H9 (cell line): ENCODE measurements around the gene C13orf46. TPM values are rescaled to one million over a fixed set of nuclear protein-coding genes. Genes with fewer than 3 reads are reported as not detected.

Experiments
- DNase-seq: peaks from one replicate; pipeline ENCODE4 v3.0.0-alpha.2; 2017
- H2AFZ ChIP-seq: one replicate; pipeline ENCODE4 v1.6.1; 2013; ENCODE audit warnings: mild to moderate bottlenecking, low read length, control low read depth, moderate library complexity
- H2AK5ac ChIP-seq: 2 replicates; pipeline ENCODE4 v1.6.1; 2013; ENCODE audit warnings: low read length, control low read depth, mixed read lengths; ENCODE audit not compliant: insufficient read length
- H2BK120ac ChIP-seq: one replicate; pipeline ENCODE4 v1.6.1; 2013; ENCODE audit warnings: low read depth, mild to moderate bottlenecking, low read length, control low read depth, inconsistent platforms; ENCODE audit not compliant: poor library complexity, severe bottlenecking
- H2BK12ac ChIP-seq: 2 replicates; pipeline ENCODE4 v1.6.1; 2013; ENCODE audit warnings: low read length, control low read depth, mixed read lengths, low read depth; ENCODE audit not compliant: insufficient read length
- H2BK15ac ChIP-seq: 2 replicates; pipeline ENCODE4 v1.6.1; 2013; ENCODE audit warnings: low read depth, low read length, control low read depth
- H2BK20ac ChIP-seq: one replicate; pipeline ENCODE4 v1.6.1; 2013; ENCODE audit warnings: low read depth, mild to moderate bottlenecking, low read length, control low read depth, inconsistent platforms; ENCODE audit not compliant: poor library complexity, severe bottlenecking
- H2BK5ac ChIP-seq: 2 replicates; pipeline ENCODE4 v1.6.1; 2013; ENCODE audit warnings: low read length, control low read depth, mixed read lengths; ENCODE audit not compliant: insufficient read length
- H3K14ac ChIP-seq: 2 replicates; pipeline ENCODE4 v1.6.1; 2013; ENCODE audit warnings: low read length, control low read depth; ENCODE audit not compliant: insufficient read depth
- H3K18ac ChIP-seq: 2 replicates; pipeline ENCODE4 v1.6.1; 2013; ENCODE audit warnings: low read depth, mild to moderate bottlenecking, mixed read lengths, low read length, control low read depth; ENCODE audit not compliant: insufficient read length
- H3K23ac ChIP-seq: 2 replicates; pipeline ENCODE4 v1.6.1; 2013; ENCODE audit warnings: low read length, control low read depth, mixed read lengths, low read depth; ENCODE audit not compliant: insufficient read length
- H3K23me2 ChIP-seq: 2 replicates; pipeline ENCODE4 v1.6.1; 2013; ENCODE audit warnings: low read depth, mild to moderate bottlenecking, mixed read lengths, low read length, control low read depth; ENCODE audit not compliant: insufficient read length, poor library complexity, severe bottlenecking
- H3K27ac ChIP-seq: 2 replicates; pipeline ENCODE4 v1.5.1; 2013; ENCODE audit warnings: low read length, control low read depth, mixed read lengths, low read depth; ENCODE audit not compliant: insufficient read length
- H3K27me3 ChIP-seq: 2 replicates; pipeline ENCODE4 v1.6.1; 2013; ENCODE audit warnings: low read length, control low read depth, inconsistent platforms; ENCODE audit not compliant: insufficient read depth
- H3K4ac ChIP-seq: 2 replicates; pipeline ENCODE4 v1.6.1; 2013; ENCODE audit warnings: low read depth, mild to moderate bottlenecking, control low read depth, inconsistent platforms, low read length, moderate library complexity
- H3K4me1 ChIP-seq: 2 replicates; pipeline ENCODE4 v1.6.1; 2013; ENCODE audit warnings: low read length, control low read depth, inconsistent platforms; ENCODE audit not compliant: insufficient read depth
- H3K4me2 ChIP-seq: 2 replicates; pipeline ENCODE4 v1.6.1; 2013; ENCODE audit warnings: low read length, control low read depth, mixed read lengths; ENCODE audit not compliant: insufficient read length, insufficient read depth
- H3K56ac ChIP-seq: 2 replicates; pipeline ENCODE4 v1.6.1; 2013; ENCODE audit warnings: low read depth, mild to moderate bottlenecking, mixed read lengths, low read length, control low read depth; ENCODE audit not compliant: insufficient read length
- H3K79me1 ChIP-seq: 2 replicates; pipeline ENCODE4 v1.6.1; 2013; ENCODE audit warnings: low read depth, mild to moderate bottlenecking, moderate library complexity, low read length, control low read depth, inconsistent platforms; ENCODE audit not compliant: insufficient read depth, poor library complexity, severe bottlenecking
- H3K79me2 ChIP-seq: 2 replicates; pipeline ENCODE4 v1.6.1; 2013; ENCODE audit warnings: low read length, control low read depth, inconsistent platforms; ENCODE audit not compliant: insufficient read depth
- H3K9ac ChIP-seq: 2 replicates; pipeline ENCODE4 v1.6.1; 2013; ENCODE audit warnings: low read length, control low read depth, mixed read lengths; ENCODE audit not compliant: insufficient read length; ENCODE audit errors: extremely low read depth
- H3K9me3 ChIP-seq: one replicate; pipeline ENCODE4 v1.6.1; 2013; ENCODE audit warnings: low read depth, low read length, inconsistent platforms; ENCODE audit not compliant: control insufficient read depth
- H3T11ph ChIP-seq: one replicate; pipeline ENCODE4 v1.6.1; 2013; ENCODE audit warnings: mild to moderate bottlenecking, low read length, control low read depth, inconsistent platforms
- H4K20me1 ChIP-seq: one replicate; pipeline ENCODE4 v1.6.1; 2013; ENCODE audit not compliant: control insufficient read depth, insufficient read length, insufficient read depth
- H4K5ac ChIP-seq: 2 replicates; pipeline ENCODE4 v1.6.1; 2013; ENCODE audit warnings: low read depth, mild to moderate bottlenecking, mixed read lengths, low read length, control low read depth; ENCODE audit not compliant: insufficient read length
- H4K8ac ChIP-seq: replicated peaks from 2 replicates; pipeline ENCODE4 v1.6.1; 2013; ENCODE audit warnings: low read length, control low read depth, mixed read lengths, low read depth; ENCODE audit not compliant: insufficient read length
- H4K91ac ChIP-seq: 2 replicates; pipeline ENCODE4 v1.6.1; 2013; ENCODE audit warnings: low read depth, mild to moderate bottlenecking, moderate library complexity, mixed read lengths, low read length, control low read depth; ENCODE audit not compliant: insufficient read length
- H3K27ac Mint-ChIP-seq, 3 experiments: 2 replicates in 2 of 3; 3 replicates in 1 of 3; pipeline ENCODE4 v1.8.0; 2020 to 2021; ENCODE audit warnings: mixed read lengths in 3 of 3, mild to moderate bottlenecking in 1 of 3, moderate library complexity in 1 of 3
- H3K27me3 Mint-ChIP-seq: 2 replicates; pipeline ENCODE4 v1.8.0; 2021; ENCODE audit warnings: low read depth, mild to moderate bottlenecking, moderate library complexity, mixed read lengths
- H3K36me3 Mint-ChIP-seq, 3 experiments: 2 replicates in 2 of 3; 3 replicates in 1 of 3; pipeline ENCODE4 v1.8.0; 2020 to 2021; ENCODE audit warnings: low read depth in 3 of 3, mixed read lengths in 3 of 3; ENCODE audit not compliant: insufficient read depth in 1 of 3
- H3K4me1 Mint-ChIP-seq, 2 experiments: 2 replicates each; pipeline ENCODE4 v1.8.0; 2020; ENCODE audit warnings: mixed read lengths in 2 of 2
- H3K4me3 Mint-ChIP-seq, 2 experiments: 2 replicates in 1 of 2; 3 replicates in 1 of 2; pipeline ENCODE4 v1.8.0; 2020 to 2021; ENCODE audit warnings: mild to moderate bottlenecking in 2 of 2, mixed read lengths in 2 of 2, moderate library complexity in 1 of 2
- H3K9me3 Mint-ChIP-seq, 2 experiments: 2 replicates in 1 of 2; 3 replicates in 1 of 2; pipeline ENCODE4 v1.8.0; 2020; ENCODE audit warnings: mild to moderate bottlenecking in 2 of 2, mixed read lengths in 2 of 2, moderate library complexity in 1 of 2
- WGBS: extraction: QIAGEN DNeasy Blood & Tissue Kit; methylation state at CpG from one replicate; pipeline ENCODE4 v1.1.7; 2013; ENCODE audit warnings: missing lambda C conversion rate, low lambda C conversion rate, mixed read lengths; ENCODE audit not compliant: insufficient read length; ENCODE audit errors: extremely low coverage; 5-methylcytosine and 5-hydroxymethylcytosine counted together
- total RNA-seq: library from RNA; stranded (reverse); gene quantifications from 2 replicates; pipeline ENCODE4 v1.2.1, GENCODE V29; 2021
- TF ChIP-seq, protein P1 (sequence below): fragments of 200-600 bp; sonication (generic); conservative IDR thresholded peaks from 3 replicates; pipeline ENCODE4 v1.8.0; 2021; ENCODE audit warnings: antibody characterized with exemption, mild to moderate bottlenecking

Gene C13orf46
- total RNA-seq, 1 experiment from 2014 or later: 0.55 TPM

DNA sequence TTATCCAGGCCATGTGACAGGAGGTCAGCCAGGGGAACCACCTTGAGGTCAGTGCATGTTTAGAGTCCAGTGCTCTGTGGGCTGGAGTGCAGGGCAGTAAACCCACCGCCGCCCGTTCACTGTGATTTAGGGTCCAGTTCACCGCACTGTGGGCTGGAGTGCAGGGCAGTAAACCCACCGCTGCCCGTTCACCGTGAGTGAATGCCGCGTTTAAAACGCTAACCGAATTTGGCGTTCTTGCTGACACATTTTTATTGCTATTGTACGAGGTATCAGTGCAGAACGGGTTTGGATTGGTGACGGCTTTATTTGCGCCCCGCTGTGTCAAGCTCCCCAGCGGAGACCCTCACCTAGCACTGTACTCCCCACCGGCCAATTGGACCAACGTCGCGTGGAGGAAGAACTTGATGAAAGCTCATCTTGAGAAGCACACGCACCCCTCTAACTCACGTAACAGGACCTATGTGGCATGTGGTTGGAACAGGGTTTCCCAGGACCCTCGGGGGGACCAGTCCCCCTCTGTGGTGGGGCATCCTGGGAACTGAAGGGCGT lies 27.9 kb downstream of the C13orf46 start:
- Histone ChIP-seq H4K20me1 (no peaks in the 10 kb centered on the region), H3K14ac (no peak overlapping the region), H3K9ac (no peak overlapping the region), H2BK12ac (no peak overlapping the region), H4K8ac (no peak overlapping the region), H3K56ac (no peak overlapping the region), H3K23ac (no peak overlapping the region), H2AK5ac (no peak overlapping the region), H3K18ac (peak overlapping the region; percentile 11), H3K27ac (no peak overlapping the region), H3K4me1 (no peaks in the 10 kb centered on the region), H3K4ac (no peak overlapping the region), H3T11ph (no peak overlapping the region), H3K9me3 (no peaks in the 10 kb centered on the region), H3K79me2 (no peaks in the 10 kb centered on the region), H3K79me1 (no peaks in the 10 kb centered on the region), H3K27me3 (no peaks in the 10 kb centered on the region), H2BK120ac (no peak overlapping the region), H2BK15ac (no peak overlapping the region), H4K91ac (no peak overlapping the region), H2BK20ac (no peak overlapping the region), H3K23me2 (no peaks in the 10 kb centered on the region), H4K5ac (no peak overlapping the region), H2AFZ (no peak overlapping the region), H3K4me2 (no peak overlapping the region), H2BK5ac (no peak overlapping the region)
- H3K36me3 Mint-ChIP-seq: no peaks in the 10 kb centered on the region
- WGBS: no CpG with 5 or more reads among the region's 26 CpGs
- no peaks in the 10 kb centered on the region for H3K4me1 Mint-ChIP-seq
- TF ChIP-seq, protein P1, sequence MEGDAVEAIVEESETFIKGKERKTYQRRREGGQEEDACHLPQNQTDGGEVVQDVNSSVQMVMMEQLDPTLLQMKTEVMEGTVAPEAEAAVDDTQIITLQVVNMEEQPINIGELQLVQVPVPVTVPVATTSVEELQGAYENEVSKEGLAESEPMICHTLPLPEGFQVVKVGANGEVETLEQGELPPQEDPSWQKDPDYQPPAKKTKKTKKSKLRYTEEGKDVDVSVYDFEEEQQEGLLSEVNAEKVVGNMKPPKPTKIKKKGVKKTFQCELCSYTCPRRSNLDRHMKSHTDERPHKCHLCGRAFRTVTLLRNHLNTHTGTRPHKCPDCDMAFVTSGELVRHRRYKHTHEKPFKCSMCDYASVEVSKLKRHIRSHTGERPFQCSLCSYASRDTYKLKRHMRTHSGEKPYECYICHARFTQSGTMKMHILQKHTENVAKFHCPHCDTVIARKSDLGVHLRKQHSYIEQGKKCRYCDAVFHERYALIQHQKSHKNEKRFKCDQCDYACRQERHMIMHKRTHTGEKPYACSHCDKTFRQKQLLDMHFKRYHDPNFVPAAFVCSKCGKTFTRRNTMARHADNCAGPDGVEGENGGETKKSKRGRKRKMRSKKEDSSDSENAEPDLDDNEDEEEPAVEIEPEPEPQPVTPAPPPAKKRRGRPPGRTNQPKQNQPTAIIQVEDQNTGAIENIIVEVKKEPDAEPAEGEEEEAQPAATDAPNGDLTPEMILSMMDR: no peak
- DNase-seq: no peak
- no peaks in the 10 kb centered on the region for H3K9me3 Mint-ChIP-seq
- no peak overlapping the region for H3K27ac Mint-ChIP-seq
- no peaks in the 10 kb centered on the region; the same call in 1 of the 2 replicates for H3K27me3 Mint-ChIP-seq
- no peak overlapping the region for H3K4me3 Mint-ChIP-seq
